Activated naive CD8-positive, alpha-beta T cell treated with anti-CD3 and anti-CD28 coated beads, Interleukin-2, amount 10 ng/mL, durations not matched to agents 7 days and 5 days (primary cell): Measurements from ENCODE around the gene ZP3. TPM values are rescaled to one million over a fixed set of nuclear protein-coding genes. Genes with fewer than 3 reads are reported as not detected.
"Not testable (repeated sequence)": the region's sequence is repeated elsewhere in the genome, so short reads cannot be mapped to it uniquely, and the experiment has no call there.

ENCODE experiments used
- ATAC-seq: fragments of 150-1000 bp; cut with Tn5 transposase; one replicate; pipeline ENCODE4 v1.10.0; 2021; ENCODE audit warnings: low read depth, moderate library complexity
- POLR2A ChIA-PET: fragments of 350-600 bp; sonication (Branson Sonifier 250); formaldehyde crosslinking; loops from one replicate; lab custom pipeline; 2021; ENCODE audit warnings: antibody characterized with exemption; lab: Charles Lee
- DNase-seq: peaks from one replicate; pipeline ENCODE4 v3.0.0; 2021
- H3K27ac Mint-ChIP-seq: one replicate; pipeline ENCODE4 v1.8.0; 2022; ENCODE audit warnings: mild to moderate bottlenecking, mixed read lengths
- H3K27me3 Mint-ChIP-seq: one replicate; pipeline ENCODE4 v1.8.0; 2022; ENCODE audit warnings: mild to moderate bottlenecking, moderate library complexity, mixed read lengths
- H3K36me3 Mint-ChIP-seq: one replicate; pipeline ENCODE4 v1.8.0; 2021; ENCODE audit warnings: mild to moderate bottlenecking, mixed read lengths
- H3K4me1 Mint-ChIP-seq: one replicate; pipeline ENCODE4 v1.8.0; 2021; ENCODE audit warnings: mixed read lengths
- H3K4me3 Mint-ChIP-seq: one replicate; pipeline ENCODE4 v1.8.0; 2022; ENCODE audit warnings: mild to moderate bottlenecking, moderate library complexity, mixed read lengths
- H3K9me3 Mint-ChIP-seq: one replicate; pipeline ENCODE4 v1.8.0; 2021; ENCODE audit warnings: mixed read lengths
- total RNA-seq, 2 experiments: library from RNA; stranded (reverse); gene quantifications; one replicate each; pipeline ENCODE4 v1.2.3, GENCODE V29; 2021

ZP3 gene
- total RNA-seq, 2 experiments from 2014 or later: 0.80 to 1.3 TPM

GRCh38 chr7:76467743-76468404, 43.1 kb downstream of the ZP3 start:
- H3K9me3 Mint-ChIP-seq, DNase-seq, H3K4me3 Mint-ChIP-seq, H3K27ac Mint-ChIP-seq, H3K4me1 Mint-ChIP-seq, ATAC-seq, H3K36me3 Mint-ChIP-seq, POLR2A ChIA-PET, H3K27me3 Mint-ChIP-seq: not testable (repeated sequence)

GRCh38 chr7:76471556-76472221, 46.9 kb downstream of the ZP3 start:
- POLR2A ChIA-PET, H3K27ac Mint-ChIP-seq, DNase-seq, H3K36me3 Mint-ChIP-seq, ATAC-seq, H3K4me3 Mint-ChIP-seq, H3K9me3 Mint-ChIP-seq, H3K27me3 Mint-ChIP-seq, H3K4me1 Mint-ChIP-seq: not testable (repeated sequence)

- ATAC-seq, H3K36me3 Mint-ChIP-seq, H3K27me3 Mint-ChIP-seq, H3K4me3 Mint-ChIP-seq, H3K27ac Mint-ChIP-seq, DNase-seq, POLR2A ChIA-PET, H3K4me1 Mint-ChIP-seq, H3K9me3 Mint-ChIP-seq: not testable (repeated sequence)
These were observed 48.3 kb downstream of the ZP3 start for GRCh38 chr7:76473097-76473496.

- not testable (repeated sequence) for DNase-seq
These were observed 51.5 kb downstream of the ZP3 start for GRCh38 chr7:76476280-76476679.

GRCh38 chr7:76476742-76477474, 52.2 kb downstream of the ZP3 start:
- ATAC-seq, H3K9me3 Mint-ChIP-seq, H3K36me3 Mint-ChIP-seq, H3K4me3 Mint-ChIP-seq, H3K4me1 Mint-ChIP-seq, POLR2A ChIA-PET, DNase-seq, H3K27ac Mint-ChIP-seq, H3K27me3 Mint-ChIP-seq: not testable (repeated sequence)

More at GRCh38 chr7:76476280-76476679, 51.5 kb downstream of the ZP3 start:
- ATAC-seq, H3K9me3 Mint-ChIP-seq, H3K36me3 Mint-ChIP-seq, H3K4me3 Mint-ChIP-seq, H3K4me1 Mint-ChIP-seq, H3K27me3 Mint-ChIP-seq, POLR2A ChIA-PET, H3K27ac Mint-ChIP-seq: not testable (repeated sequence)

- ATAC-seq, H3K27me3 Mint-ChIP-seq, H3K9me3 Mint-ChIP-seq, H3K4me1 Mint-ChIP-seq, H3K36me3 Mint-ChIP-seq, POLR2A ChIA-PET, H3K4me3 Mint-ChIP-seq, H3K27ac Mint-ChIP-seq, DNase-seq: not testable (repeated sequence)
These were observed 54.9 kb downstream of the ZP3 start for GRCh38 chr7:76479628-76480027.

GRCh38 chr7:76480403-76481253, 55.9 kb downstream of the ZP3 start:
- H3K4me1 Mint-ChIP-seq, ATAC-seq, H3K36me3 Mint-ChIP-seq, H3K27me3 Mint-ChIP-seq, H3K9me3 Mint-ChIP-seq, H3K27ac Mint-ChIP-seq, DNase-seq, H3K4me3 Mint-ChIP-seq, POLR2A ChIA-PET: not testable (repeated sequence)

- H3K4me1 Mint-ChIP-seq, POLR2A ChIA-PET, DNase-seq, ATAC-seq, H3K9me3 Mint-ChIP-seq, H3K4me3 Mint-ChIP-seq, H3K27ac Mint-ChIP-seq, H3K27me3 Mint-ChIP-seq, H3K36me3 Mint-ChIP-seq: not testable (repeated sequence)
These were observed 57.9 kb downstream of the ZP3 start for GRCh38 chr7:76482660-76483059.

- ATAC-seq, H3K4me1 Mint-ChIP-seq, H3K9me3 Mint-ChIP-seq: not testable (repeated sequence)
These were observed 58.3 kb downstream of the ZP3 start for GRCh38 chr7:76483081-76483480.

GRCh38 chr7:76484456-76484855, 59.7 kb downstream of the ZP3 start:
- H3K9me3 Mint-ChIP-seq, H3K27me3 Mint-ChIP-seq, H3K36me3 Mint-ChIP-seq, H3K27ac Mint-ChIP-seq, ATAC-seq, H3K4me3 Mint-ChIP-seq, H3K4me1 Mint-ChIP-seq, POLR2A ChIA-PET, DNase-seq: not testable (repeated sequence)

More at GRCh38 chr7:76483081-76483480, 58.3 kb downstream of the ZP3 start:
- POLR2A ChIA-PET, H3K36me3 Mint-ChIP-seq, DNase-seq, H3K27ac Mint-ChIP-seq, H3K4me3 Mint-ChIP-seq, H3K27me3 Mint-ChIP-seq: not testable (repeated sequence)

GRCh38 chr7:76485822-76486610, 61.3 kb downstream of the ZP3 start:
- H3K9me3 Mint-ChIP-seq, DNase-seq, POLR2A ChIA-PET, H3K36me3 Mint-ChIP-seq, H3K27me3 Mint-ChIP-seq, H3K27ac Mint-ChIP-seq, H3K4me3 Mint-ChIP-seq, H3K4me1 Mint-ChIP-seq: not testable (repeated sequence)
- ATAC-seq: peak; percentile 28

- H3K36me3 Mint-ChIP-seq, DNase-seq, H3K9me3 Mint-ChIP-seq, H3K27me3 Mint-ChIP-seq, POLR2A ChIA-PET, H3K4me1 Mint-ChIP-seq: not testable (repeated sequence)
- Mint-ChIP-seq H3K4me3 (peak overlapping the region; percentile 50), H3K27ac (peak overlapping the region; percentile 80)
- peak; percentile 97 for ATAC-seq
These were observed 61.9 kb downstream of the ZP3 start for GRCh38 chr7:76486618-76487017.
